HCT116 (cell line): Measurements from ENCODE around the gene PPTC7. TPM values are rescaled to one million over a fixed set of nuclear protein-coding genes. Genes with fewer than 3 reads are reported as not detected.

Experiments
- ATAC-seq: fragments of 200-7000 bp; cut with Tn5 transposase; 2 replicates; pipeline ENCODE4 v1.9.1; 2020; ENCODE audit warnings: mild to moderate bottlenecking, moderate library complexity
- BruUV-seq: library from RNA; stranded (reverse); fragments of 400-500 nt; replicated peaks from 2 replicates; lab custom pipeline; 2021; lab: Mats Ljungman, UMichigan
- CTCF ChIA-PET: fragments of 300-600 bp; sonication (Branson Sonifier 250); formaldehyde crosslinking; loops from one replicate; lab custom pipeline; 2021; ENCODE audit warnings: antibody characterized with exemption; lab: Charles Lee
- POLR2A ChIA-PET: fragments of 300-600, 350-600 bp; sonication (Branson Sonifier 250); formaldehyde crosslinking; loops from one replicate; lab custom pipeline; 2021; ENCODE audit warnings: antibody characterized with exemption; lab: Charles Lee
- RAD21 ChIA-PET, 2 experiments: fragments of 300-600 bp; sonication (Branson Sonifier 250); formaldehyde crosslinking; loops; one replicate each; lab custom pipeline; 2023; ENCODE audit warnings: low total read pairs in 2 of 2; ENCODE audit not compliant: uncharacterized antibody in 2 of 2, unreplicated experiment in 2 of 2, low non-redundant PET in 1 of 2; lab: Charles Lee
- DNase-seq: peaks from one replicate; pipeline ENCODE4 v3.0.0-alpha.2; 2010; ENCODE audit warnings: low read depth, low spot score
- H2AFZ ChIP-seq: fragments of 200-600 bp; shearing (Covaris generic), sonication (generic); 2 replicates; pipeline ENCODE4 v1.6.1; 2017; ENCODE audit warnings: low read depth, mixed run types, mixed read lengths, antibody characterized with exemption, low read length; ENCODE audit not compliant: poor library complexity, severe bottlenecking
- H3K27ac ChIP-seq: 2 replicates; pipeline ENCODE4 v1.5.1; 2012; ENCODE audit warnings: low read depth, low read length
- H3K27me3 ChIP-seq: fragments of 200-600 bp; sonication (generic); 2 replicates; pipeline ENCODE4 v1.6.1; 2016; ENCODE audit warnings: mixed run types, low read length, mixed read lengths; ENCODE audit not compliant: insufficient read depth
- H3K36me3 ChIP-seq, 2 experiments: fragments of 200-500 bp in 1 of 2; fragments of 200-600 bp in 1 of 2; sonication (Bioruptor generic) in 1 of 2; sonication (generic) in 1 of 2; 2 replicates each; pipeline versions ENCODE4 v1.5.1 to v1.6.1; 2014 to 2016; ENCODE audit warnings: low read length in 2 of 2, inconsistent platforms in 1 of 2, mixed read lengths in 1 of 2, mixed run types in 1 of 2; ENCODE audit not compliant: insufficient read depth in 2 of 2, control insufficient read depth in 1 of 2
- H3K4me1 ChIP-seq, 2 experiments: fragments of 200-600 bp in 1 of 2; sonication (generic) in 1 of 2; 2 replicates each; pipeline versions ENCODE4 v1.5.1 to v1.6.1; 2012 to 2017; ENCODE audit warnings: low read length in 2 of 2, inconsistent platforms in 1 of 2, mild to moderate bottlenecking in 1 of 2, mixed read lengths in 1 of 2, mixed run types in 1 of 2, moderate library complexity in 1 of 2; ENCODE audit not compliant: insufficient read depth in 2 of 2, control insufficient read depth in 1 of 2
- H3K4me2 ChIP-seq: fragments of 200-600 bp; sonication (generic); 2 replicates; pipeline ENCODE4 v1.6.1; 2017; ENCODE audit warnings: mixed run types, low read length, mixed read lengths
- H3K4me3 ChIP-seq, 2 experiments: fragments of 200-600 bp in 1 of 2; sonication (generic) in 1 of 2; replicated peaks in 1 of 2; 2 replicates each; pipeline ENCODE4 v1.5.1; 2011 to 2016; ENCODE audit warnings: low read length in 2 of 2, control low read depth in 1 of 2, low read depth in 1 of 2, mild to moderate bottlenecking in 1 of 2, mixed read lengths in 1 of 2, mixed run types in 1 of 2
- H3K79me2 ChIP-seq: fragments of 200-600 bp; sonication (generic); 2 replicates; pipeline ENCODE4 v1.6.1; 2017; ENCODE audit warnings: mild to moderate bottlenecking, mixed run types, low read length, moderate library complexity, mixed read lengths; ENCODE audit not compliant: insufficient read depth
- H3K9ac ChIP-seq: fragments of 200-600 bp; sonication (generic); 2 replicates; pipeline ENCODE4 v1.6.1; 2016; ENCODE audit warnings: low read length, mixed read lengths
- H3K9me2 ChIP-seq: fragments of 200-600 bp; sonication (generic), shearing (Covaris generic); 2 replicates; pipeline ENCODE4 v1.6.1; 2017; ENCODE audit warnings: mixed run types, mild to moderate bottlenecking, moderate library complexity; ENCODE audit not compliant: insufficient read depth
- H3K9me3 ChIP-seq, 2 experiments: fragments of 200-500 bp in 1 of 2; fragments of 200-600 bp in 1 of 2; sonication (Bioruptor generic) in 1 of 2; sonication (generic) in 1 of 2; 2 replicates each; pipeline ENCODE4 v1.6.1; 2014 to 2017; ENCODE audit warnings: low read length in 2 of 2, mixed read lengths in 2 of 2, inconsistent platforms in 1 of 2, low read depth in 1 of 2, mild to moderate bottlenecking in 1 of 2, mixed run types in 1 of 2, moderate library complexity in 1 of 2; ENCODE audit not compliant: control insufficient read depth in 1 of 2, insufficient read depth in 1 of 2
- H4K20me1 ChIP-seq: fragments of 200-600 bp; sonication (generic), shearing (Covaris generic); 2 replicates; pipeline ENCODE4 v1.6.1; 2017; ENCODE audit warnings: mixed run types, mild to moderate bottlenecking, moderate library complexity; ENCODE audit not compliant: insufficient read depth
- CEBPB ChIP-seq: IDR thresholded peaks from 2 replicates; pipeline ENCODE4 v1.6.1; 2012; ENCODE audit warnings: low read depth
- ELF1 ChIP-seq: IDR thresholded peaks from 2 replicates; pipeline ENCODE4 v1.6.1; 2012; ENCODE audit warnings: low read depth, borderline replicate concordance
- EZH2phosphoT487 ChIP-seq: fragments of 200-600 bp; IDR thresholded peaks from 2 replicates; pipeline ENCODE4 v1.6.1; 2018; ENCODE audit warnings: antibody characterized with exemption, borderline replicate concordance
- RAD21 ChIP-seq: IDR thresholded peaks from 2 replicates; pipeline ENCODE4 v1.6.1; 2012; ENCODE audit warnings: low read depth, mild to moderate bottlenecking
- SP1 ChIP-seq: IDR thresholded peaks from 2 replicates; pipeline ENCODE4 v1.6.1; 2012; ENCODE audit warnings: low read depth
- YY1 ChIP-seq: IDR thresholded peaks from 2 replicates; pipeline ENCODE4 v1.6.1; 2011; ENCODE audit warnings: low read length, low read depth, moderate library complexity, mild to moderate bottlenecking; ENCODE audit not compliant: insufficient replicate concordance; ENCODE audit errors: extremely low read depth
- ZFX ChIP-seq: fragments of 450-650 bp; IDR thresholded peaks from 2 replicates; pipeline ENCODE4 v1.6.1; 2017
- intact Hi-C: fragments of 100-400 bp; cut with micrococcal nuclease; formaldehyde crosslinking; loops from 2 replicates; pipeline ENCODE4 v1.10.0; 2022
- total RNA-seq: library from RNA; stranded (reverse); gene quantifications from one replicate; pipeline ENCODE4 v1.2.1, GENCODE V29; 2021; ENCODE audit not compliant: unreplicated experiment
- TF ChIP-seq, protein P1 (sequence below): IDR thresholded peaks from 2 replicates; pipeline ENCODE4 v1.6.1; 2012; ENCODE audit warnings: low read depth
- TF ChIP-seq, protein P2 (sequence below), 3 experiments: fragments of 200-600 bp in 1 of 3; sonication (generic) in 1 of 3; IDR thresholded peaks in 2 of 3; conservative IDR thresholded peaks in 1 of 3; 2 replicates each; pipeline ENCODE4 v1.5.1; 2012 to 2017; ENCODE audit warnings: low read depth in 2 of 3, low read length in 2 of 3, antibody characterized with exemption in 1 of 3, borderline replicate concordance in 1 of 3, control low read depth in 1 of 3, mild to moderate bottlenecking in 1 of 3, mixed read lengths in 1 of 3, mixed run types in 1 of 3, moderate library complexity in 1 of 3; ENCODE audit not compliant: insufficient read depth in 1 of 3

PPTC7 gene
- total RNA-seq, 1 experiment from 2014 or later, result 25.2 TPM

GRCh38 chr12:110565894-110566871, 16.9 kb downstream of the PPTC7 start:
- H4K20me1 ChIP-seq, result peaks cover 6% of the 10 kb centered on the region; the same call in 1 of the 2 replicates
- DNase-seq (no peak), ATAC-seq (peak; percentile 52)
- ChIA-PET RAD21 (no interaction called here), CTCF (interaction anchor here (1.1 kb wide), 1 partner anchor 8 kb away, joined by 3 read pairs; no protein-coding TSS in a partner anchor), POLR2A (interaction anchor here (1.4 kb wide), 1 partner anchor 10 kb away, joined by 5 read pairs; no protein-coding TSS in a partner anchor)
- H3K36me3 ChIP-seq, result peaks cover 0 to 3% of the 10 kb centered on the region in 2 experiments; a peak in 1 of 4 replicates
- intact Hi-C loops, result no loop called here
- H3K9me2 ChIP-seq, result no peaks in the 10 kb centered on the region
- H3K79me2 ChIP-seq, result peaks cover 86% of the 10 kb centered on the region
- no peak overlapping the region for H2AFZ ChIP-seq
- TF ChIP-seq ZFX (no peak), EZH2phosphoT487 (no peak), ELF1 (no peak), RAD21 (no peak), YY1 (no peak), SP1 (peak; percentile 19; the same call in 1 of the 2 replicates), CEBPB (0 out of 2 replicates have a peak, but pooled peaks have one; percentile 2)
- TF ChIP-seq, protein P1, sequence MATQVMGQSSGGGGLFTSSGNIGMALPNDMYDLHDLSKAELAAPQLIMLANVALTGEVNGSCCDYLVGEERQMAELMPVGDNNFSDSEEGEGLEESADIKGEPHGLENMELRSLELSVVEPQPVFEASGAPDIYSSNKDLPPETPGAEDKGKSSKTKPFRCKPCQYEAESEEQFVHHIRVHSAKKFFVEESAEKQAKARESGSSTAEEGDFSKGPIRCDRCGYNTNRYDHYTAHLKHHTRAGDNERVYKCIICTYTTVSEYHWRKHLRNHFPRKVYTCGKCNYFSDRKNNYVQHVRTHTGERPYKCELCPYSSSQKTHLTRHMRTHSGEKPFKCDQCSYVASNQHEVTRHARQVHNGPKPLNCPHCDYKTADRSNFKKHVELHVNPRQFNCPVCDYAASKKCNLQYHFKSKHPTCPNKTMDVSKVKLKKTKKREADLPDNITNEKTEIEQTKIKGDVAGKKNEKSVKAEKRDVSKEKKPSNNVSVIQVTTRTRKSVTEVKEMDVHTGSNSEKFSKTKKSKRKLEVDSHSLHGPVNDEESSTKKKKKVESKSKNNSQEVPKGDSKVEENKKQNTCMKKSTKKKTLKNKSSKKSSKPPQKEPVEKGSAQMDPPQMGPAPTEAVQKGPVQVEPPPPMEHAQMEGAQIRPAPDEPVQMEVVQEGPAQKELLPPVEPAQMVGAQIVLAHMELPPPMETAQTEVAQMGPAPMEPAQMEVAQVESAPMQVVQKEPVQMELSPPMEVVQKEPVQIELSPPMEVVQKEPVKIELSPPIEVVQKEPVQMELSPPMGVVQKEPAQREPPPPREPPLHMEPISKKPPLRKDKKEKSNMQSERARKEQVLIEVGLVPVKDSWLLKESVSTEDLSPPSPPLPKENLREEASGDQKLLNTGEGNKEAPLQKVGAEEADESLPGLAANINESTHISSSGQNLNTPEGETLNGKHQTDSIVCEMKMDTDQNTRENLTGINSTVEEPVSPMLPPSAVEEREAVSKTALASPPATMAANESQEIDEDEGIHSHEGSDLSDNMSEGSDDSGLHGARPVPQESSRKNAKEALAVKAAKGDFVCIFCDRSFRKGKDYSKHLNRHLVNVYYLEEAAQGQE, result no peak
- TF ChIP-seq, protein P2, sequence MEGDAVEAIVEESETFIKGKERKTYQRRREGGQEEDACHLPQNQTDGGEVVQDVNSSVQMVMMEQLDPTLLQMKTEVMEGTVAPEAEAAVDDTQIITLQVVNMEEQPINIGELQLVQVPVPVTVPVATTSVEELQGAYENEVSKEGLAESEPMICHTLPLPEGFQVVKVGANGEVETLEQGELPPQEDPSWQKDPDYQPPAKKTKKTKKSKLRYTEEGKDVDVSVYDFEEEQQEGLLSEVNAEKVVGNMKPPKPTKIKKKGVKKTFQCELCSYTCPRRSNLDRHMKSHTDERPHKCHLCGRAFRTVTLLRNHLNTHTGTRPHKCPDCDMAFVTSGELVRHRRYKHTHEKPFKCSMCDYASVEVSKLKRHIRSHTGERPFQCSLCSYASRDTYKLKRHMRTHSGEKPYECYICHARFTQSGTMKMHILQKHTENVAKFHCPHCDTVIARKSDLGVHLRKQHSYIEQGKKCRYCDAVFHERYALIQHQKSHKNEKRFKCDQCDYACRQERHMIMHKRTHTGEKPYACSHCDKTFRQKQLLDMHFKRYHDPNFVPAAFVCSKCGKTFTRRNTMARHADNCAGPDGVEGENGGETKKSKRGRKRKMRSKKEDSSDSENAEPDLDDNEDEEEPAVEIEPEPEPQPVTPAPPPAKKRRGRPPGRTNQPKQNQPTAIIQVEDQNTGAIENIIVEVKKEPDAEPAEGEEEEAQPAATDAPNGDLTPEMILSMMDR (IDR thresholded peaks at IDR 0.05 in 2 of 3, conservative IDR thresholded peaks at IDR 0.05 in 1 of 3; ENCODE audit: borderline replicate concordance in 1 of 3, insufficient read depth in 1 of 3, low read depth in 2 of 3, low read length in 2 of 3), result no peak
- peak overlapping the region; percentile 29 for H3K4me2 ChIP-seq
- peaks cover 0 to 4% of the 10 kb centered on the region in 2 experiments; a peak in 1 of 4 replicates for H3K9me3 ChIP-seq
- peaks cover 2 to 38% of the 10 kb centered on the region in 2 experiments; a peak in 2 of 4 replicates for H3K4me1 ChIP-seq
- H3K9ac ChIP-seq, result peak overlapping the region; percentile 25
- H3K27ac ChIP-seq, result no peak overlapping the region
- no peaks in the 10 kb centered on the region for H3K27me3 ChIP-seq
- H3K4me3 ChIP-seq, result no peak overlapping the region
- no TSS peak for BruUV-seq
